ENCODE measurements around the gene TMEM182.

TMEM182 gene

GRCh38 chr2:102792568-102793208 lies 30.9 kb downstream of the TMEM182 start:
- DNase-seq (ENCODE audit: insufficient read length, low spot score) (no peak), FAIRE-seq (no peak)
- TF ChIP-seq TAF1 (IDR thresholded peaks at IDR 0.05; ENCODE audit: low read depth, low read length), result no peak
- no peak for TF ChIP-seq PAX5 (IDR thresholded peaks at IDR 0.05; ENCODE audit: insufficient read depth, low read length, severe bottlenecking)

DNA sequence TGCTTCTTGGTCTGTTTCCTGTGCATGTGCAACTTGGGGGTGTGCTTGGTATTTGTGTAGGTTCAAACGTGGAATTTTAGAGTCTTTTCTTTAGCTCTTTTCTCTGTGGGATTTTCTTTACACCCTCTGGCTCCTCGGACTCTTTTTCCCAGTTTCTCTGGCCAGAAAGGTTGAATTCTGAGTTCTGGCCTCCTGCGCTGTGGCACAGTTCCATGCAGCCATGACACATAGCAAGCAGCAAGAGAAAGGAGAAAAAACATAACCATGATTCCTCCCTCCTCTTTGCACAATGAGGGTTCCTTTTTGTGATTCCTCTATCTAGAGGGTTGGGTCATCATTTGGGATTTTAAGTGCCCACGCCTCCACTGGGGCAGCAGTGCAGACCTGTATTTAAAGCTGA lies 33.8 kb downstream of the TMEM182 start:
- FAIRE-seq, result no peak
- TF ChIP-seq SPI1 (IDR thresholded peaks at IDR 0.05; ENCODE audit: low read depth, low read length) (no peak), TAF1 (IDR thresholded peaks at IDR 0.05; ENCODE audit: low read depth, low read length) (no peak), POLR2A (IDR thresholded peaks at IDR 0.05; ENCODE audit: low read depth, low read length) (no peak), POU2F2 (IDR thresholded peaks at IDR 0.05; ENCODE audit: low read depth, low read length) (no peak), PAX5 (IDR thresholded peaks at IDR 0.05; ENCODE audit: insufficient read depth, low read length, severe bottlenecking) (no peak), POLR2AphosphoS5 (IDR thresholded peaks at IDR 0.05; ENCODE audit: low read depth, low read length) (no peak)
- no peak for DNase-seq (ENCODE audit: insufficient read length, low spot score)

DNA sequence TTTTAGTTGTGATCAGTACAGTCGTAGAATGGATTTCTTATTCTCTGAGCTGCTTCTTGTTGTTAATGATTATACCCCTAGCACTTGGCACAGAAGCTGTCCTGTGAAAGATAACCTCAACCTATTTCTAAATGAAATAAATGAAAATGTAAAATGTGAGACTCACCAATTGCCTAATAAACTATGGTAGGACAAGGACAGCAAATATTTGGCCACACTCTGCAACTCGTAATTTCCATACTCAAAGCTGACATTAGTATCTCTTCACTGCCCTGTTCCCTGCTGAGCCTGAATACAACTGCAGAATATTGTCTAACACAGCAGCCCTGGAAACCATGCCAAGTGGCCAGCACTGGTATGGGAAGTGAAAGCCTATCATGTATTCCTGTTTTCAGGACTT lies 34.5 kb downstream of the TMEM182 start:
- DNase-seq (ENCODE audit: insufficient read length, low spot score) (no peak), FAIRE-seq (no peak)
- no peak for TF ChIP-seq POLR2A (IDR thresholded peaks at IDR 0.05; ENCODE audit: low read depth, low read length)

- FAIRE-seq (no peak), DNase-seq (ENCODE audit: insufficient read length, low spot score) (no peak)
- TF ChIP-seq PAX5 (IDR thresholded peaks at IDR 0.05; ENCODE audit: insufficient read depth, low read length, severe bottlenecking) (no peak), POLR2A (IDR thresholded peaks at IDR 0.05; ENCODE audit: low read depth, low read length) (no peak), POLR2AphosphoS5 (IDR thresholded peaks at IDR 0.05; ENCODE audit: low read depth, low read length) (no peak), POU2F2 (IDR thresholded peaks at IDR 0.05; ENCODE audit: low read depth, low read length) (no peak), SPI1 (IDR thresholded peaks at IDR 0.05; ENCODE audit: low read depth, low read length) (no peak), TAF1 (IDR thresholded peaks at IDR 0.05; ENCODE audit: low read depth, low read length) (no peak)
Measured at GRCh38 chr2:102797486-102797885, 35.7 kb downstream of the TMEM182 start.

GRCh38 chr2:102798181-102798580 lies 36.4 kb downstream of the TMEM182 start:
- DNase-seq (ENCODE audit: insufficient read length, low spot score) (no peak), FAIRE-seq (no peak)
- TF ChIP-seq POLR2A (IDR thresholded peaks at IDR 0.05; ENCODE audit: low read depth, low read length), result no peak
- TF ChIP-seq SPI1 (IDR thresholded peaks at IDR 0.05; ENCODE audit: low read depth, low read length), result no peak
- no peak for TF ChIP-seq PAX5 (IDR thresholded peaks at IDR 0.05; ENCODE audit: insufficient read depth, low read length, severe bottlenecking)
- no peak for TF ChIP-seq TAF1 (IDR thresholded peaks at IDR 0.05; ENCODE audit: low read depth, low read length)
- no peak for TF ChIP-seq POU2F2 (IDR thresholded peaks at IDR 0.05; ENCODE audit: low read depth, low read length)
- no peak for TF ChIP-seq POLR2AphosphoS5 (IDR thresholded peaks at IDR 0.05; ENCODE audit: low read depth, low read length)

- FAIRE-seq, result peak; percentile 43
- no peak for TF ChIP-seq PAX5 (IDR thresholded peaks at IDR 0.05; ENCODE audit: insufficient read depth, low read length, severe bottlenecking)
- no peak for TF ChIP-seq SPI1 (IDR thresholded peaks at IDR 0.05; ENCODE audit: low read depth, low read length)
- no peak for DNase-seq (ENCODE audit: insufficient read length, low spot score)
Measured at GRCh38 chr2:102801098-102801718, 39.4 kb downstream of the TMEM182 start.

DNA sequence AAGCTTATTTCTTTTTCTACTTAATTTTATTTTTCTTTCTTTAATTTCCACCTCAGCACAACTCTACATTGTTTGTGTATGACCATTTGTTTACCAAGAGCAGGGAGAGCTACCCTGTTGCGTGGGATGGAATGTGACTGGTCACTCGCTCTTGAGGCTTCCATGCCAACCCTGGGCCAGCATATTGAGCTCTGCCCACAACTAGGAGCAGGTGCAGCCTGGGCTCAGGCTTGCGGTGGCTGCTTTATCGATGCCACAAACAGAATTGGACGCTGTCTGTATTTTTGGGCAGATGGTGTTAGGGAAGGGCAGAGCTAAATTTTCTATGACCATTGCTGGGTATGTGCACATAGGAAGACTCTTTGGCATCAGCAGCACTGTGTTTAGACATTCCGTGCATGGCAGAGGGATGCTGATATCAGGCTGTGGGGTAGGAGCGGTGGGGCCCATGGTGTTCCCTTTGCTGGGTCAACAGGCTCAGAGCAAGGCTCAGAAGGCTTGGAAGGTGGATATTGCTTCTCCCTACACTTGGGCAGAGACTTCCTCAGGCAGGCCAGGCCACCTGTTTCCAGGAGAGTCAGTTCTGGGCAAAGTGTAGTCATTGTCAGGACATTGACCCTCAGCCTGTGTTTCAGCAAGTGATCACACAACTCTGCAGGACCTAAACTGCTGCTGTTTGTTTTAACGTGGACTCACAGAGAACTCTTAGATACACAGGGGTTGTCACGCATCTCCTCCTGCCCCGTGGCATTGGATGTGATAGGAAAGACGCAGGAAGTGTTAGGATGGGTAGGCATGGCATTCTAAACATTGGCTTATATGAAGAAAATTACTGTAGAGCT lies 40.2 kb downstream of the TMEM182 start:
- DNase-seq (ENCODE audit: insufficient read length, low spot score) (no peak), FAIRE-seq (no peak)
- TF ChIP-seq POLR2AphosphoS5 (IDR thresholded peaks at IDR 0.05; ENCODE audit: low read depth, low read length) (no peak), TAF1 (IDR thresholded peaks at IDR 0.05; ENCODE audit: low read depth, low read length) (no peak), SPI1 (IDR thresholded peaks at IDR 0.05; ENCODE audit: low read depth, low read length) (no peak), POLR2A (IDR thresholded peaks at IDR 0.05; ENCODE audit: low read depth, low read length) (no peak), PAX5 (IDR thresholded peaks at IDR 0.05; ENCODE audit: insufficient read depth, low read length, severe bottlenecking) (no peak), POU2F2 (IDR thresholded peaks at IDR 0.05; ENCODE audit: low read depth, low read length) (no peak)

GRCh38 chr2:102803041-102803896 lies 41.4 kb downstream of the TMEM182 start:
- DNase-seq (ENCODE audit: insufficient read length, low spot score) (no peak), FAIRE-seq (no peak)
- no peak for TF ChIP-seq POU2F2 (IDR thresholded peaks at IDR 0.05; ENCODE audit: low read depth, low read length)
- no peak for TF ChIP-seq TAF1 (IDR thresholded peaks at IDR 0.05; ENCODE audit: low read depth, low read length)
- no peak for TF ChIP-seq PAX5 (IDR thresholded peaks at IDR 0.05; ENCODE audit: insufficient read depth, low read length, severe bottlenecking)
- no peak for TF ChIP-seq SPI1 (IDR thresholded peaks at IDR 0.05; ENCODE audit: low read depth, low read length)

DNA sequence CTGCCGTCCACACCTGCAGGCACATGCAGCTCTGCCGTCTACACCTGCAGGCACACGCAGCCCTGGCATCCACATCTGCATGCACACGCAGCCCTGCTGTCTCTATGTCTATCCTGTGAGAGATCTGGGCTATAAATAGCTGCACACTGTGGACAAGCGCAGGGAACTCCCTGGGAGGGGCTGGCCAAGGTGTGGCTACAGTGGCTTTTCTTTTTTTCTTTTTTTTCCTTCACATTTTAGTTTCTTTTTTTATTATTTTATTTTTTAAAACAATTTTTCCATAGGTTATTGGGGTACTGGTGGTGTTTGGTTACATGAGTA lies 42.0 kb downstream of the TMEM182 start:
- TF ChIP-seq POU2F2 (IDR thresholded peaks at IDR 0.05; ENCODE audit: low read depth, low read length) (no peak), POLR2AphosphoS5 (IDR thresholded peaks at IDR 0.05; ENCODE audit: low read depth, low read length) (no peak), POLR2A (IDR thresholded peaks at IDR 0.05; ENCODE audit: low read depth, low read length) (no peak), PAX5 (IDR thresholded peaks at IDR 0.05; ENCODE audit: insufficient read depth, low read length, severe bottlenecking) (no peak), SPI1 (IDR thresholded peaks at IDR 0.05; ENCODE audit: low read depth, low read length) (no peak), TAF1 (IDR thresholded peaks at IDR 0.05; ENCODE audit: low read depth, low read length) (no peak)
- DNase-seq (ENCODE audit: insufficient read length, low spot score) (no peak), FAIRE-seq (no peak)

All from GM12891 (cell line).